ENCODE measurements around the gene ENTHD1.

The ENTHD1 gene

GRCh38 chr22:39721206-39722031 is 172.1 kb downstream of the ENTHD1 start:
- Histone ChIP-seq H3K4me1 (ENCODE audit: control insufficient read depth, low read length) (no peaks in the 10 kb centered on the region), H3K36me3 (ENCODE audit: control insufficient read depth, low read length) (no peaks in the 10 kb centered on the region), H3K9me3 (ENCODE audit: control insufficient read depth, insufficient read depth, low read length) (no peaks in the 10 kb centered on the region), H3F3A (ENCODE audit: control insufficient read depth, insufficient read depth) (no peaks in the 10 kb centered on the region), H3K27ac (ENCODE audit: low read depth, low read length) (no peak overlapping the region), H3K27me3 (ENCODE audit: control insufficient read depth, low read length) (peaks cover 9% of the 10 kb centered on the region), H3K79me2 (ENCODE audit: control insufficient read depth, low read length) (no peaks in the 10 kb centered on the region), H3K4me2 (ENCODE audit: low read length) (no peak overlapping the region), H4K20me1 (ENCODE audit: control insufficient read depth, insufficient read depth, low read depth, low read length) (no peaks in the 10 kb centered on the region), H3K9me2 (replicated peaks; ENCODE audit: control insufficient read depth, low read length) (no peaks in the 10 kb centered on the region), H3K4me3 (ENCODE audit: low read length) (no peak overlapping the region)
- TF ChIP-seq, protein P1, sequence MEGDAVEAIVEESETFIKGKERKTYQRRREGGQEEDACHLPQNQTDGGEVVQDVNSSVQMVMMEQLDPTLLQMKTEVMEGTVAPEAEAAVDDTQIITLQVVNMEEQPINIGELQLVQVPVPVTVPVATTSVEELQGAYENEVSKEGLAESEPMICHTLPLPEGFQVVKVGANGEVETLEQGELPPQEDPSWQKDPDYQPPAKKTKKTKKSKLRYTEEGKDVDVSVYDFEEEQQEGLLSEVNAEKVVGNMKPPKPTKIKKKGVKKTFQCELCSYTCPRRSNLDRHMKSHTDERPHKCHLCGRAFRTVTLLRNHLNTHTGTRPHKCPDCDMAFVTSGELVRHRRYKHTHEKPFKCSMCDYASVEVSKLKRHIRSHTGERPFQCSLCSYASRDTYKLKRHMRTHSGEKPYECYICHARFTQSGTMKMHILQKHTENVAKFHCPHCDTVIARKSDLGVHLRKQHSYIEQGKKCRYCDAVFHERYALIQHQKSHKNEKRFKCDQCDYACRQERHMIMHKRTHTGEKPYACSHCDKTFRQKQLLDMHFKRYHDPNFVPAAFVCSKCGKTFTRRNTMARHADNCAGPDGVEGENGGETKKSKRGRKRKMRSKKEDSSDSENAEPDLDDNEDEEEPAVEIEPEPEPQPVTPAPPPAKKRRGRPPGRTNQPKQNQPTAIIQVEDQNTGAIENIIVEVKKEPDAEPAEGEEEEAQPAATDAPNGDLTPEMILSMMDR (IDR thresholded peaks at IDR 0.05; ENCODE audit: low read depth, low read length, poor library complexity, severe bottlenecking) = no peak
- no peak for TF ChIP-seq EZH2phosphoT487 (IDR thresholded peaks at IDR 0.05; ENCODE audit: borderline replicate concordance, low read length)

DNA sequence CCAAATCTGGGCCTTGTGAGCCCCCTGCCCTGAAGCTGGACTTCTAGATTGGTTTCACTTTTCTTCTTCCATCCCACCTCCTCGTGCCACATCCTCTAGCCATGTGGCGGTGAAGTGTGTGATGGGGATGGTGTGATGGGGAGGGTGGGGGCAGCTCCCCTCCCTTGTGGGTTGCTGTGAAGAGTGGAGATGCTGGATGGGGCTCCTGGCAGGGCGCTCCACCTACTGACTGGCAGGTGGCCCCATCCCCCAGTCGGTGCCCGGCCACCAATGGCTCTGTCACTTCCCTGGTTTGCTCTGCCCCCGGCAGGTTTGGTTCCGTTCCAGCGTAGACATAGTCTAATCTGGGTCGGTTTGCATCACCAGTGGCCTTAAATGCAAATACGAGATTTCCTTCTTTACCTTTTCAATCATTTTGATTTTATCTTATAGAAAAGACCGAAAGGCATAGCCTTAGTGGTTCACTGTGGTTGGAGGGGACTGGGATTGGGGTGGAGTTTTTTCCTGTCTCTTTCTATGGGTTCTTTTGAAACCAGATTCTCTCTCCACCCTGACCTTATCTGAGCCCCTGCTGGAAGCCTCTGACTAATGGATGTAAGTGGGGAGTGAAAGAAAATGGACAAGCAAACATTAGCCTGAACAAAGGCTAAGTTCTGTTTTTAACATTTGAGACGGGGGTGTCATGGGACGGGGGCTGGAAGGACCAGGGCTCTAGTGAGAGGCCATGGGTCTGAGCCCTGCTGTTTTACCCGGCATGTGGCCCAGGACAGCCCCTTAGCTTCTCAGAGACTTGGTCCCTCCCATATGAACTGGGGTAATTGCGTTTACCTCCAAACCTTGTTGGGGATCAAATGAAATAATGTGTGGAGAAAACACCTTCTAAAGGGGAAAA is 173.8 kb downstream of the ENTHD1 start:
- Histone ChIP-seq H3K4me2 (ENCODE audit: low read length) (no peak overlapping the region), H3K27ac (ENCODE audit: low read depth, low read length) (no peak overlapping the region), H3K79me2 (ENCODE audit: control insufficient read depth, low read length) (no peaks in the 10 kb centered on the region)

DNA sequence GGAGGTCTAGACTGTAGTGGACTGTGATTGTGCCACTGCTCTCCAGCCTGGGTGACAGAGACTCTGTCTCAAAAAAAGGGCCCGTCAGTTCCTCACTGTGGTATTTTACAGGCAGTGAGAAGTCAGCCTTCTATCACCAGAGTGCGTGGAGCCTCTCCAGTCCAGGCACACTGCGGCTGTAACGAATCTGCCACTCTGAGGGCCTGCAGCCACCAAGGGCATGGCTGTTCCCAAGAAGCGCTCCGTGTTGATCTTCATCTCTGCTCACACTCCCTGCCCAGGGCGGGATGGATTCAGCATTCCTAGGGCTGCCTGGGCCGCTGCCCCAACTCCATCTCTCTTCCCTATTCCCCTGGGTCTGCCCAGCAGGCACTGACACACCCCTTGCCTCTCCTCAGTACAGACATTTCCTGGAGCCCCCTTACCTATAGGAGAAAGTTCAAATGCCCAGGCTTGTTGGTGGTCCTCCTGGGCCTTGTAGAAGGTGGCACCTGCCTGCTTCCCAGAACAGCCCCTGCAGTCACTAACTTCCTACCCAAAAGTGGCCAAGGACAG is 174.6 kb downstream of the ENTHD1 start:
- no peak overlapping the region for H3K27ac ChIP-seq (ENCODE audit: low read depth, low read length)
- no peak overlapping the region for H3K4me2 ChIP-seq (ENCODE audit: low read length)
- no peak overlapping the region for H3K4me3 ChIP-seq (ENCODE audit: low read length)

More for the DNA sequence above, 173.8 kb downstream of the ENTHD1 start:
- no peaks in the 10 kb centered on the region for H3K4me1 ChIP-seq (ENCODE audit: control insufficient read depth, low read length)
- H3K9me2 ChIP-seq (replicated peaks; ENCODE audit: control insufficient read depth, low read length) = no peaks in the 10 kb centered on the region
- no peaks in the 10 kb centered on the region for H3K36me3 ChIP-seq (ENCODE audit: control insufficient read depth, low read length)
- H4K20me1 ChIP-seq (ENCODE audit: control insufficient read depth, insufficient read depth, low read depth, low read length) = no peaks in the 10 kb centered on the region
- no peaks in the 10 kb centered on the region for H3F3A ChIP-seq (ENCODE audit: control insufficient read depth, insufficient read depth)
- no peaks in the 10 kb centered on the region for H3K9me3 ChIP-seq (ENCODE audit: control insufficient read depth, insufficient read depth, low read length)
- TF ChIP-seq EZH2phosphoT487 (IDR thresholded peaks at IDR 0.05; ENCODE audit: borderline replicate concordance, low read length) = no peak
- TF ChIP-seq, protein P1 (IDR thresholded peaks at IDR 0.05; ENCODE audit: low read depth, low read length, poor library complexity, severe bottlenecking) = no peak
- no peak overlapping the region for H3K4me3 ChIP-seq (ENCODE audit: low read length)
- peaks cover 7% of the 10 kb centered on the region for H3K27me3 ChIP-seq (ENCODE audit: control insufficient read depth, low read length)

More for the DNA sequence above, 174.6 kb downstream of the ENTHD1 start:
- no peaks in the 10 kb centered on the region for H4K20me1 ChIP-seq (ENCODE audit: control insufficient read depth, insufficient read depth, low read depth, low read length)
- peaks cover 7% of the 10 kb centered on the region for H3K27me3 ChIP-seq (ENCODE audit: control insufficient read depth, low read length)
- no peaks in the 10 kb centered on the region for H3K4me1 ChIP-seq (ENCODE audit: control insufficient read depth, low read length)
- H3K36me3 ChIP-seq (ENCODE audit: control insufficient read depth, low read length) = no peaks in the 10 kb centered on the region
- TF ChIP-seq EZH2phosphoT487 (IDR thresholded peaks at IDR 0.05; ENCODE audit: borderline replicate concordance, low read length) = no peak
- TF ChIP-seq, protein P1 (IDR thresholded peaks at IDR 0.05; ENCODE audit: low read depth, low read length, poor library complexity, severe bottlenecking) = no peak
- no peaks in the 10 kb centered on the region for H3K9me2 ChIP-seq (replicated peaks; ENCODE audit: control insufficient read depth, low read length)
- H3K79me2 ChIP-seq (ENCODE audit: control insufficient read depth, low read length) = no peaks in the 10 kb centered on the region
- no peaks in the 10 kb centered on the region for H3K9me3 ChIP-seq (ENCODE audit: control insufficient read depth, insufficient read depth, low read length)
- H3F3A ChIP-seq (ENCODE audit: control insufficient read depth, insufficient read depth) = no peaks in the 10 kb centered on the region

All from DOHH2 (cell line).